Measurements from ENCODE around the gene PTPRG. TPM values are rescaled to one million over a fixed set of nuclear protein-coding genes. Genes with fewer than 3 reads are reported as not detected.

PTPRG gene
- total and polyA plus RNA-seq, 2 donors (not counting 1 experiment from before 2014, with no cell fraction given): 67.0 to 97.9 TPM

GRCh38 chr3:61687663-61688306 is 126.4 kb downstream of the PTPRG start:
- H4K20me1 ChIP-seq (ENCODE audit: control insufficient read depth, extremely low read depth, insufficient read depth, low read length): no peaks in the 10 kb centered on the region
- no peak overlapping the region for H3K27ac ChIP-seq (ENCODE audit: insufficient read depth, low read length)
- H3K9me3 ChIP-seq (ENCODE audit: control insufficient read depth, insufficient read depth, low read depth, low read length): no peaks in the 10 kb centered on the region
- H3K36me3 ChIP-seq (ENCODE audit: control insufficient read depth, insufficient read depth, low read length): no peaks in the 10 kb centered on the region
- no peaks in the 10 kb centered on the region for H3K79me2 ChIP-seq (ENCODE audit: control insufficient read depth, insufficient read depth, low read length)
- no peak overlapping the region for H2AFZ ChIP-seq (ENCODE audit: low read length)
- no peak overlapping the region for H3K4me3 ChIP-seq (replicated peaks in 1 of 4; ENCODE audit: control extremely low read depth in 1 of 4, insufficient read depth in 1 of 4, low read depth in 3 of 4, low read length in 4 of 4)
- no peaks in the 10 kb centered on the region for H3K4me1 ChIP-seq (ENCODE audit: control insufficient read depth, extremely low read depth, insufficient read depth, low read length)
- H3K9ac ChIP-seq (ENCODE audit: insufficient read depth, low read length): no peak overlapping the region
- TF ChIP-seq EZH2 (IDR thresholded peaks at IDR 0.05; ENCODE audit: low read length, missing control alignments) (no peak), CTCF (conservative IDR thresholded peaks at IDR 0.05 in 1 of 2, IDR thresholded peaks at IDR 0.05 in 1 of 2; ENCODE audit: low read depth in 1 of 2, low read length in 2 of 2) (no peak)
- H3K4me2 ChIP-seq (ENCODE audit: extremely low read depth, insufficient read depth, low read length): no peak overlapping the region
- no peaks in the 10 kb centered on the region for H3K27me3 ChIP-seq (ENCODE audit: control insufficient read depth, insufficient read depth, low read length)
- no peak for DNase-seq (ENCODE audit: low read depth in 2 of 2)

- Histone ChIP-seq H3K4me1 (ENCODE audit: control insufficient read depth, extremely low read depth, insufficient read depth, low read length) (no peaks in the 10 kb centered on the region), H3K79me2 (ENCODE audit: control insufficient read depth, insufficient read depth, low read length) (no peaks in the 10 kb centered on the region), H3K9ac (ENCODE audit: insufficient read depth, low read length) (no peak overlapping the region), H3K27me3 (ENCODE audit: control insufficient read depth, insufficient read depth, low read length) (no peaks in the 10 kb centered on the region), H3K4me2 (ENCODE audit: extremely low read depth, insufficient read depth, low read length) (no peak overlapping the region), H3K9me3 (ENCODE audit: control insufficient read depth, insufficient read depth, low read depth, low read length) (no peaks in the 10 kb centered on the region), H3K36me3 (ENCODE audit: control insufficient read depth, insufficient read depth, low read length) (no peaks in the 10 kb centered on the region), H3K27ac (ENCODE audit: insufficient read depth, low read length) (no peak overlapping the region), H4K20me1 (ENCODE audit: control insufficient read depth, extremely low read depth, insufficient read depth, low read length) (no peaks in the 10 kb centered on the region), H2AFZ (ENCODE audit: low read length) (no peak overlapping the region), H3K4me3 (replicated peaks in 1 of 4; ENCODE audit: control extremely low read depth in 1 of 4, insufficient read depth in 1 of 4, low read depth in 3 of 4, low read length in 4 of 4) (no peak overlapping the region)
- DNase-seq (ENCODE audit: low read depth in 2 of 2): no peak
- no peak for TF ChIP-seq EZH2 (IDR thresholded peaks at IDR 0.05; ENCODE audit: low read length, missing control alignments)
- no peak for TF ChIP-seq CTCF (conservative IDR thresholded peaks at IDR 0.05 in 1 of 2, IDR thresholded peaks at IDR 0.05 in 1 of 2; ENCODE audit: low read depth in 1 of 2, low read length in 2 of 2)
Observed at GRCh38 chr3:61688307-61688984, 127.1 kb downstream of the PTPRG start.

- H3K4me2 ChIP-seq (ENCODE audit: extremely low read depth, insufficient read depth, low read length): no peak overlapping the region
- H3K9me3 ChIP-seq (ENCODE audit: control insufficient read depth, insufficient read depth, low read depth, low read length): no peaks in the 10 kb centered on the region
- TF ChIP-seq EZH2 (IDR thresholded peaks at IDR 0.05; ENCODE audit: low read length, missing control alignments) (no peak), CTCF (conservative IDR thresholded peaks at IDR 0.05 in 1 of 2, IDR thresholded peaks at IDR 0.05 in 1 of 2; ENCODE audit: low read depth in 1 of 2, low read length in 2 of 2) (no peak)
- no peaks in the 10 kb centered on the region for H3K79me2 ChIP-seq (ENCODE audit: control insufficient read depth, insufficient read depth, low read length)
- no peak overlapping the region for H2AFZ ChIP-seq (ENCODE audit: low read length)
- no peaks in the 10 kb centered on the region for H3K36me3 ChIP-seq (ENCODE audit: control insufficient read depth, insufficient read depth, low read length)
- H4K20me1 ChIP-seq (ENCODE audit: control insufficient read depth, extremely low read depth, insufficient read depth, low read length): no peaks in the 10 kb centered on the region
- DNase-seq (ENCODE audit: low read depth in 2 of 2): no peak
- no peak overlapping the region for H3K4me3 ChIP-seq (replicated peaks in 1 of 4; ENCODE audit: control extremely low read depth in 1 of 4, insufficient read depth in 1 of 4, low read depth in 3 of 4, low read length in 4 of 4)
- H3K27ac ChIP-seq (ENCODE audit: insufficient read depth, low read length): no peak overlapping the region
- no peaks in the 10 kb centered on the region for H3K27me3 ChIP-seq (ENCODE audit: control insufficient read depth, insufficient read depth, low read length)
- H3K9ac ChIP-seq (ENCODE audit: insufficient read depth, low read length): no peak overlapping the region
- no peaks in the 10 kb centered on the region for H3K4me1 ChIP-seq (ENCODE audit: control insufficient read depth, extremely low read depth, insufficient read depth, low read length)
Observed at GRCh38 chr3:61690016-61690415, 128.6 kb downstream of the PTPRG start.
